NCI-H748 (cell line): Measurements from ENCODE around the gene DDX46.
"Not testable (repeated sequence)": the region's sequence is repeated elsewhere in the genome, so short reads cannot be mapped to it uniquely, and the experiment has no call there.

Experiments
- DNase-seq: peaks from one replicate; lab custom pipeline; 2025; ENCODE audit not compliant: unreplicated experiment; lab: John Stamatoyannopoulos, UW

The DDX46 gene

GRCh38 chr5:134844252-134844651 lies 85.7 kb downstream of the DDX46 start:
- DNase-seq: no peak

GRCh38 chr5:134845335-134845851 lies 86.8 kb downstream of the DDX46 start:
- DNase-seq: peak; percentile 45

GRCh38 chr5:134845852-134846640 lies 87.5 kb downstream of the DDX46 start, which contains the start of gene C5orf24:
TSS of gene C5orf24 (plus strand) at chr5:134845968. CDS start at chr5:134854901, 8,933 bp downstream.
- DNase-seq: peak; percentile 97

DNA sequence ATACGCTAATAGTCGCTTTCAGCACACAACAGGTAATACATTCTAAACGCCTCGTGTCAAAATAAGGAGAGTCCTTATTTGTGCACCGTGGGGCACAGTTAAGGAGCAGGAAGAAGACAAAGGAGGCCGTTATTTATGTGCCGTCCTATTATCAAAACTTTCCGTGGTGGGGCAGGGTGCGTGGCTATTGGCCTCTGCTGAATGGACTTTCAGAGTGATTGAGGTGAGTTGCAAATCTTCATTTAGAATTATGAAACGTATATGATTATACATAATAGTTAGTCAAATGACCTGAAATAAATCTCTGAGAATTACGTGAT lies 88.0 kb downstream of the DDX46 start:
- DNase-seq: no peak

- DNase-seq: not testable (repeated sequence)
Observed at GRCh38 chr5:134849434-134849933, 90.9 kb downstream of the DDX46 start.

GRCh38 chr5:134851307-134851923 lies 92.8 kb downstream of the DDX46 start:
- DNase-seq: peak; percentile 8

DNA sequence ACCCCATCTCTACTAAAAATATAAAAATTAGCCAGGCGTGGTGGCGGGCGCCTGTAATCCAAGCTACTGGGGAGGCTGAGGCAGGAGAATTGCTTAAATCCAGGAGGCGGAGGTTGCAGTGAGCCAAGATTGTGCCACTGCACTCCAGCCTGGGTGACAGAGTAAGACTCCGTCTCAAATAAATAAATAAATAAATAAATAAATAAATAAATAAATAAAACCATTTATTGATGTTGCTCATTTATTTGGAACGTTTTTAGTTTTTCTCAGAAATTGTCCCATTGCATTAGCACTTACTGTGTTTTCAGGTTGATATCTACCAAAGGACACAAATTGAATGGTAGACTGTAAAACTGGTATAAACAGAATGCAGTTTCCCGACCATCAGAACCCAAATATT lies 97.9 kb downstream of the DDX46 start:
- not testable (repeated sequence) for DNase-seq

DNA sequence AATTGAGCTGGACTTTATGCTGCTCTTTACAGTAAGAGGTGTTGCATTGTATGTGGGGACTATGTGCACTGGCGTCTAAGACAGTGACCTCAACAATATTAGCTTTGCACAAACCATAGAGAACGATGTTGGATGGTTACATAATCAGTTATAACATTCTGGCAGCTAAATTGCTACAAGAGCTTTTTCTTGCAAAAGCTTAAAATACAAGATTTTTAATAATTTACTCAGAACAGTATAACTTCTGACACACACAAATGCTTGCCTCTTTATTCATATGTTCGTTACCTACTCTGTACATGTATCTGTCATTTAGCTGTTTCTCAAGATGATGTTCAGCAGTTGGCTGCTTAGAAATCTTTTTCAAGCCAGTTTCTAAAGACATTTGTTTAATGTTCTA lies 98.8 kb downstream of the DDX46 start:
- no peak for DNase-seq

- no peak for DNase-seq
Observed at GRCh38 chr5:134864707-134865106, 106.1 kb downstream of the DDX46 start.

DNA sequence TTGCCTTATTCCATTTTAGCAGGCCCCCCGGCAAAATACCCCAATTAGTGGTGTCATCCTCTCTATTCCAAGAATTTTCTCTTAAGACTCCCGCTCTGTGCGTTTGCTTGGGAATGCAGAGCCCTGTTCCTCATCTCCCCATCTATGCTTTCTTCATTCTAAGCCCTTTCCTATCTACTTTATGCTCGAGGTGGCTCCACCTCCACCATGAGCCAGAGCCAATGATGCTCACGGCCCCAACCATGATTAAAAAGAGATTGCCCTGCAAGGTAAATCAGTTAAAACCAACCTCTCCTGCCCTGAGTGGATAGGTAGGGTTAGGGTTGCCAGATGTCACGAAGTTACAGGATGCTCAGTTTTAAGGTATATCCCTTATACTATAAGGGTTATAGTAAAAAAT lies 114.9 kb downstream of the DDX46 start:
- DNase-seq: peak; percentile 11

DNA sequence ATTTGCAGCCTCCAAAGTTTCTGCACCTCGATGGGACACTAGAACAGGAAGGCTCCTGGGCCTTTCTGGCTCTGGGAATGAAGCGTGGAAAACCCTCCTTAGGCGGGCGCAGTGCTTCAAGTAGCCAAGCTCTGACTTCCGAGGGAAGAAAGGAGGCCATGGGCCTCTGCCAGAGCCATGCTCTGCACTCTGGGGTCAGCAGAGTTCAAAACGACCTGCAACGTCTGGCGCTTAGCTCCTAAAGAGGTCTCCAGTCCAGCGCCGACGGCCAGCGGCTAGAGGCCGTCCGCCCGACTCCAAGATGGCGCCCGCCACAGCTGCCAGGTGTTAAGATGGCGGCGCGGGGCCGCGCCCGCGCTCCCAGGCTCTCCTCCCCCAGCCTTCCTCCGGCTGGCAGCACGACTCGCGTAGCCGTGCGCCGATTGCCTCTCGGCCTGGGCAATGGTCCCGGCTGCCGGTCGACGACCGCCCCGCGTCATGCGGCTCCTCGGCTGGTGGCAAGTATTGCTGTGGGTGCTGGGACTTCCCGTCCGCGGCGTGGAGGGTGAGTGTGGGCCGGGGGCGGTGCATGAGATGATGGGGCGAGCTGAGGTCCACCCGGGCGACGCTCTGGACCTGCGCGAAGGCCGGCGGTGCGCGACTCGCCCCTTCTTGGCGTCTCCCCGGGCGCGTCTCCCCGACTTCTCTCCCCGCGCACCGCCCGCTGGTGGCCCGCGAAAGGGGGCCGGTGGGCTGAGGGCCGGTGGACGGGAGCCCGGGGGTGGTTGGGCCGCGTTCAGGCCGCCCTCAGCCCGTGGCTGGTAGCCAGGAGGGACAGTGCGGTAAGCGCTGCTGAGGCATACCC lies 115.6 kb downstream of the DDX46 start, which contains the start of gene TXNDC15:
Gene TXNDC15 (plus strand): TSS at position 385 of the 844 bp plus-strand sequence. CDS start 57 bp downstream, at position 442.
- DNase-seq: peak; percentile 90

DNA sequence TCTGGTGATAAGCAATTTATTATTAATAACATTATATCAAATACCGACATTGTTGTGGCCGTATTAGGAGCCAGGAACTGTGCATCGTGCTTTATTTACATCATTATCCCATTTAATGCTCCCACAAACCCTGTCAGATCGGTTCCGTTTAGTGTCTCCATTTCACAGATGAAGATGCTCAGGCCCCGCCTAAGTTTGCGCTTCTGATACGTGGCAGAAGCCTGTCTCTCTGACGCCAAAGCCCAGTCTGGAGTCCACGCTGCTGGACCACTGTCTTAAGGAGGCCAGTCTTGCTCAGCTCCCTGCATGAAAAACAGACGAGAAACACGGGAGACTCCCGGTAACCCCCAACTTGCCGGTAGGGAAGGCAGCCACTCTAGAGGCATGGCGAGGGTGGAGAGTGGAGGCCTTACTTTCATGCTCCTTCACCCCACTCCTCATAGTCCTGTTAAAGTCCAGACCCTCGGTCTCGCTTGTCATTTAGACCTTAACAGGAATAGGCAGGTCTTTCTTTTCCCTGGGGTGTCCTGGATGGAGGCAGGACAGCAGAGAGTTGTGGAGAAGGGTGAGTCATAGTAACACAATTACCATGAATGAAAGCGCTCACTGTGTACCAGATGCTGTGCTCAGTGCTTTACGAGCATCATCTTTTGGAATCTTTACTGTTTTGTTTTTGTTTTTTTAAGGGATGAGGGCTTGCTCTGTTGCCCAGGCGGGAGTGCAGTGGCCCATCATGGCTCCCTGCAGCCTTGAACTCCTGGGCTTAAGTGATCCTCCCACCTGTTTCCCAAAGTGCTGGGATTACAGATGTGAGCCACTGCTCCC lies 116.5 kb downstream of the DDX46 start:
- DNase-seq: peak; percentile 63

DNA sequence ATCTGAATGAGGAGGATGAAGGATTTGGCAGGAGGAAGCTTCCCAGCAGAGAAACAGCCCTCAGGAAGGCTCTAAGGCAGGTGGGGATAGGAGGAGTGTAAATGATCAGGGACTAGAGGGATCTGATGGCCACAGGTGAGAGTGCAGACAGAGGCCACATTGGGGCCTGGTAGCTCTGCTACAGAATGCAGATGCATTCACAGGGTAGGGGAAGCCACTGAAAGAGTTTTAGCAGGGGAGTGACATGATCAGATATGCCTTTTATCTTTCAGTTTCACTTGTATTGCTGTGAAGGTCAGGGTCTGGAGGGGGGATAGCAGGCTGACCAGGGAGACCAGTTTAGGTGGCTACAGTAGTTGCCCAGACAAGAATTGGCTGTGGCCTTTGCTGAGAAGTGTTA lies 118.6 kb downstream of the DDX46 start:
- DNase-seq: no peak

DNA sequence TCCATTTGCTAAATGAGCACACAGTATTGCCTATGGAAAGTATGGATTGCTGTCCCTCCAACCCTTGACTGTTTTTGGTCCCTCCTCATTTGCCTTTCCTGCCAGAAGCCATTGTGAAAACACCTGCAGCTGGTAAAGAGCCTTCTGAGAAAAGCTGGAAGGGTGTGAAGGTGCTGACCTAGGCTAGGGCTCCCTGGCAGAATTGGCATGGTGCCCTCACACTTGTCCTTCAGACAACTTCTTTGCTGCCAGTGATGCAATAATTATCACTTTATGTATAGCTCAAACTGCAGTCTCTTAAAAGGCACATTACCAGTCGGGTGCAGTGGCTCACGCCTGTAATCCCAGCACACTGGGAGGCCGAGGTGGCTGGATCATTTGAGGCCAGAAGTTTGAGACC lies 119.8 kb downstream of the DDX46 start:
- DNase-seq: no peak

- peak; percentile 20 for DNase-seq
Observed at GRCh38 chr5:134879456-134879855, 120.9 kb downstream of the DDX46 start.
